Gastrocnemius medialis (tissue), 4 donors: ENCODE results near the gene CD248.

Experiments
- CTCF ChIP-seq, 5 experiments: fragments of 450-650 bp in 3 of 5; fragments of 200-600 bp in 2 of 5; sonication (generic) in 2 of 5; IDR thresholded peaks in 4 of 5; conservative IDR thresholded peaks in 1 of 5; 1 replicate in 4 of 5; 2 replicates in 1 of 5; pipeline ENCODE4 v1.5.1; 2016 to 2019; ENCODE audit warnings: antibody characterized with exemption in 5 of 5, mild to moderate bottlenecking in 3 of 5, moderate library complexity in 3 of 5
- POLR2A ChIP-seq, 2 donors: fragments of 450-650 bp; IDR thresholded peaks; one replicate each; pipeline ENCODE4 v1.6.1; 2017; ENCODE audit warnings: antibody characterized with exemption in 2 of 2, mild to moderate bottlenecking in 2 of 2, moderate library complexity in 2 of 2

DNA sequence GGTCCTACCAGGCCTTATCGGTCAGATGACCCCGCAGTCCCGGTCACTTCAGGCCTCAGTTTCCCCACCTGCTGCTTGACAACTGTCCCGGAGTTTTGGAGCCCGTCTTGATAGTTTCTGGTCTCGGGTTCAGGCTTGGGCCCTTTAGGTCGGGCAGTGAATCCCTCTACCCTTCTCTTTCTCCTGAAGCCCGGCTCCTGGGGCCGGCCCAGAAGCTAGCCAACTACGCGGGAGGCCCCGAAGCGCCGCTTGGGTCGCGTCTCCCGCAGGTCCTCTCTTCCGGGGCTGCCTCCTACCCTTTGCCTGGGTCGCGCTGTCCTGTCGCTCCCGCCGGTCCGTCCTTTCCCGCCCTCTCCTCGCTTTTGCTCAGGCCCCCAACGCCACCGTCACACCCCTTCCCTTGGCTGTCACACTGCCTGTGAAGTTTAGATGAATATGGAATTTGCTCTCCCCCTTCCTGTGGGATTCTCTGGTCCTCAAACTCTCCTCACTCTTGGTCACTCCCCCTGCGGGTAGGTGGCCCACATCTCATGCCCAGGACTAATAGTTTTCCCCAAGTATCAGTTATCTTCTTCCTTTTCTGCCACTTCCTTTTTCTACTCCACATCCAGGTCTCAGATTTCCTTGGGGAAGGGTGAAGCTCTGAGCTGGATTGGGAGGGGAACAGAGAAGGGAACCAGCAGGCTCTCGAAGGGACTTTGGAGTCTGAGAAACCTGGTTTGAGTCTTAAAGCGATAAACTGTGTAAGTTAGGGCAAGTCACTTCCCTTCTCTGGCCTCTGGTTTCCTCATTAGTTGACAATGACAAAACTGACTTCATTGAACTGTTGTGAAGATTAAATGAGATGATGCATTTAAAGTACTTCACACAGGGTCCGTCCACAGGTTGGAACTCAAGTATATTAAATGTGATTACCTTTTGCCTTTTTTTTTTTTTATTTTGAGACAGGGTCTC, 47.6 kb downstream of the CD248 start:
- no peak for TF ChIP-seq CTCF (IDR thresholded peaks at IDR 0.05 in 4 of 5, conservative IDR thresholded peaks at IDR 0.05 in 1 of 5)
- no peak for TF ChIP-seq POLR2A (IDR thresholded peaks at IDR 0.05)
